ENCODE data around the gene ESCO1. TPM values are rescaled to one million over a fixed set of nuclear protein-coding genes. Genes with fewer than 3 reads are reported as not detected.

Gene ESCO1
- total RNA-seq, 6 donors from 2014 or later = 8.1 to 29.6 (median 13.0) TPM

DNA sequence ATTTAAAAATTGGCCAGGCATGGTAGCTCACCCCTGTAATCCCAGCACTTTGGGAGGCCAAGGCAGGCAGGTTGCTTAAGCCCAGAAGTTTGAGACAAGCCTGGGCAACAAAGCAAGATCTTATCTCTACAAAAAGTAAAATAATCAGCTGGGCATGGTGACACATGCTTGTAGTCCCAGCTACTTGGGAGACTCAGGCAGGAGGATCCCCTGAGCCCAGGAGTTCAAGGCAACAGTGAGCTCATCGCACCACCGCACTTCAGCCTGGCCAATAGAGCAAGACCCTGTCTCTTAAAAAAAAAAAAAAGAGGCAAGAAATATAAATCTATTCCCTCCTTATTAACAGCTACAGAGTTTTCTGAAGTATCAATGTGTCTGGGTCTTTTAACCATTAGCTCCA, 51.9 kb downstream of the ESCO1 start:
- TF ChIP-seq, protein P1, sequence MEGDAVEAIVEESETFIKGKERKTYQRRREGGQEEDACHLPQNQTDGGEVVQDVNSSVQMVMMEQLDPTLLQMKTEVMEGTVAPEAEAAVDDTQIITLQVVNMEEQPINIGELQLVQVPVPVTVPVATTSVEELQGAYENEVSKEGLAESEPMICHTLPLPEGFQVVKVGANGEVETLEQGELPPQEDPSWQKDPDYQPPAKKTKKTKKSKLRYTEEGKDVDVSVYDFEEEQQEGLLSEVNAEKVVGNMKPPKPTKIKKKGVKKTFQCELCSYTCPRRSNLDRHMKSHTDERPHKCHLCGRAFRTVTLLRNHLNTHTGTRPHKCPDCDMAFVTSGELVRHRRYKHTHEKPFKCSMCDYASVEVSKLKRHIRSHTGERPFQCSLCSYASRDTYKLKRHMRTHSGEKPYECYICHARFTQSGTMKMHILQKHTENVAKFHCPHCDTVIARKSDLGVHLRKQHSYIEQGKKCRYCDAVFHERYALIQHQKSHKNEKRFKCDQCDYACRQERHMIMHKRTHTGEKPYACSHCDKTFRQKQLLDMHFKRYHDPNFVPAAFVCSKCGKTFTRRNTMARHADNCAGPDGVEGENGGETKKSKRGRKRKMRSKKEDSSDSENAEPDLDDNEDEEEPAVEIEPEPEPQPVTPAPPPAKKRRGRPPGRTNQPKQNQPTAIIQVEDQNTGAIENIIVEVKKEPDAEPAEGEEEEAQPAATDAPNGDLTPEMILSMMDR (IDR thresholded peaks at IDR 0.05) = no peak
- TF ChIP-seq EP300 (IDR thresholded peaks at IDR 0.05) (no peak), POLR2AphosphoS5 (IDR thresholded peaks at IDR 0.05) (no peak), POLR2A (IDR thresholded peaks at IDR 0.05) (no peak)
- H3K27me3 ChIP-seq = no peaks in the 10 kb centered on the region
- WGBS, 2 donors = 91 to 100% methylated on average over 2 of the region's 2 CpGs
- H3K4me3 ChIP-seq = no peak overlapping the region
- DNase-seq (no peak), ATAC-seq (ENCODE audit: low FRiP score in 2 of 2) (no peak)
- H3K4me1 ChIP-seq = no peaks in the 10 kb centered on the region
- peaks cover 0 to 51% (median 9%) of the 10 kb centered on the region in 4 donors for H3K36me3 ChIP-seq
- H3K9me3 ChIP-seq = no peaks in the 10 kb centered on the region
- H3K27ac ChIP-seq = no peak overlapping the region

DNA sequence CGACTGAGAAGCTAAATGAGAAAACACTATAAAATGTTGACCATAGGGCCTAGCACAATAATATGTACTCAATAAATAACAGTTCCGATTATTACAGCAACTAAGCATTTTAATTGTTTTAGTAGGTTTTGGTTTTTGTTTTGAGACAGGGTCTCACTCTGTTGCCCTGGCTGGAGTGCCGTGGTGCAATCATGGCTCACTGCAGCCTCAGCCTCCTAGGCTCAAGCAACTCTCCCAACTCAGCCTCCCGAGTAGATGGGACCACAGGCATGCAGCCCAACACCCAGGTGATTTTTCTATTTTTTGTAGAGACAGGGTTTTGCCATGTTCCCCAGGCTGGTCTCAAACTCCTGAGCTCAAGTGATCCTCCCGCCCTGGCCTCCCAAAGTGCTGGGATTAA, 54.1 kb downstream of the ESCO1 start:
- 93 to 95% methylated on average over 5 of the region's 5 CpGs for WGBS, 2 donors
- DNase-seq (no peak), ATAC-seq (ENCODE audit: low FRiP score in 2 of 2) (no peak)
- Histone ChIP-seq H3K27me3 (no peaks in the 10 kb centered on the region), H3K9me3 (no peaks in the 10 kb centered on the region), H3K27ac (no peak overlapping the region), H3K36me3 (peaks cover 0 to 44% (median 7%) of the 10 kb centered on the region in 4 donors), H3K4me1 (no peaks in the 10 kb centered on the region), H3K4me3 (no peak overlapping the region)
- TF ChIP-seq POLR2AphosphoS5 (IDR thresholded peaks at IDR 0.05) (no peak), EP300 (IDR thresholded peaks at IDR 0.05) (no peak)
- TF ChIP-seq, protein P1 (IDR thresholded peaks at IDR 0.05) = no peak

DNA sequence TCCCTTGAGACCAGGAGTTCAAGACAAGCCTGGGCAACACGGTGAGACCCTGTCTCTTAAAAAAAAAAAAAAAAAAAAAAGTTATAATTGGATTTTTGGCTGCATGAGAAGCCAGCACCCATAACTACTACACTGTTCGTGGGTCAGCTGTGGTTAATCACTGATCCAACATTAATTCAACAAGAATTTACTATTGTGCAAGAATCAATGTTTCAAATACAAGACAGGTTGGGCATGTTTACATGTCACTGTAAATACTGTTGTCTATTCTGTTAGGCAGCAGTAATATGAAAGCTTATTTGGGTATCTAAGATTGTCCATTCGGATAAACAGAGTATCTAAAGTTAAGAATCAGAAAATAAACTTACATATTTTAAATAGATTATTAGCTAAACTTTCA, 62.3 kb downstream of the ESCO1 start:
- TF ChIP-seq EP300 (IDR thresholded peaks at IDR 0.05) (no peak), POLR2A (IDR thresholded peaks at IDR 0.05) (no peak), POLR2AphosphoS5 (IDR thresholded peaks at IDR 0.05) (no peak)
- TF ChIP-seq, protein P1 (IDR thresholded peaks at IDR 0.05) = no peak
- ATAC-seq (ENCODE audit: low FRiP score in 2 of 2) (no peak), DNase-seq (no peak)
- WGBS, 2 donors = 86 to 88% methylated on average over 3 of the region's 3 CpGs
- Histone ChIP-seq H3K9me3 (no peaks in the 10 kb centered on the region), H3K36me3 (peaks cover 6 to 68% (median 18%) of the 10 kb centered on the region in 4 donors), H3K27ac (no peak overlapping the region), H3K4me3 (no peak overlapping the region), H3K4me1 (no peaks in the 10 kb centered on the region), H3K27me3 (no peaks in the 10 kb centered on the region)

DNA sequence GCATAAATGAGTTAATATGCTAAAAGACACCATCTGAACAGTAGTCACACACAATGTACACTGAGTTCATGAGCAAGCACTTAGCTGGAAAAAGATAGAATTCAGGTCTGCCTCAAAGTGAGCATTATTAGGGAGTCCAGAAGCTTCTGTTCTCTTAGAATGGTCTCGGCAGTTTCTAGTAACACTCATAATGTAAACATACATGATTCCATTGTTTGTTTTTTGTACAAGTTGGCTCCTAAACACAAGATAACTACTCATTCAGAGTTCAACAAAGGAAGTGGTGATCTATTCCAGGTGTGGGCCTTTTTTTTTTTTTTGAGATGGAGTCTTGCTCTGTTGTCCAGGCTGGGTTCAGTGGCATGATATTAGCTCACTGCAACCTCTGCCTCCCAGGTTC, 66.2 kb downstream of the ESCO1 start:
- H3K36me3 ChIP-seq = peaks cover 10 to 81% (median 24%) of the 10 kb centered on the region in 4 donors
- no peak for TF ChIP-seq EP300 (IDR thresholded peaks at IDR 0.05)
- no peak for TF ChIP-seq POLR2AphosphoS5 (IDR thresholded peaks at IDR 0.05)
- TF ChIP-seq, protein P1 (IDR thresholded peaks at IDR 0.05) = no peak
- TF ChIP-seq POLR2A (IDR thresholded peaks at IDR 0.05) = no peak
- H3K27ac ChIP-seq = no peak overlapping the region
- no peak for DNase-seq
- ATAC-seq (ENCODE audit: low FRiP score in 2 of 2) = no peak
- H3K4me1 ChIP-seq = no peaks in the 10 kb centered on the region
- WGBS, 2 donors = 58 to 69% methylated on average over 1 of the region's 1 CpG
- H3K27me3 ChIP-seq = no peaks in the 10 kb centered on the region
- H3K4me3 ChIP-seq = no peak overlapping the region
- H3K9me3 ChIP-seq = no peaks in the 10 kb centered on the region

DNA sequence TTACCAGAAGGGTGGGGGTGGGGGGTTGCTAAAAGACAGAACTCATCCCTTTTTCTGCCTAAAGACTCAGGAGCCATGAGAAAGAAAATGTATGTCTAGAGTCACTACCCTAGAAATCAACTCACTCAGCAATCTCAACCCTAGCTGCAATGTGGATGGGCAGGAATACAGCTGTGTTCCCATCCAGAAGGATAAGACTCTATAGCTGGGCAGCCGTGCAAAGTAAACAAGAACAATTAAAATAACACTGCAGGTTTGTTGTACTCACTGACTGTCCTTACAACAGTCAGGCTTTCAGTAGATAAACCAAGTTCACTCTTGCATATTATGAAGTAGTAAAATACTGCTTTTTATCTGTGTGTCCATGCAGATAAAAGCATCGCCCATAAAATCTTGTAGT, 74.0 kb downstream of the ESCO1 start:
- no peaks in the 10 kb centered on the region for H3K27me3 ChIP-seq
- H3K4me3 ChIP-seq = no peak overlapping the region
- ATAC-seq (ENCODE audit: low FRiP score in 2 of 2) = no peak
- no peak for DNase-seq
- TF ChIP-seq POLR2AphosphoS5 (IDR thresholded peaks at IDR 0.05) (no peak), POLR2A (IDR thresholded peaks at IDR 0.05) (no peak), EP300 (IDR thresholded peaks at IDR 0.05) (no peak)
- TF ChIP-seq, protein P1 (IDR thresholded peaks at IDR 0.05) = no peak
- H3K9me3 ChIP-seq = no peaks in the 10 kb centered on the region
- no peak overlapping the region for H3K27ac ChIP-seq
- no peaks in the 10 kb centered on the region for H3K4me1 ChIP-seq
- H3K36me3 ChIP-seq = peaks cover 0 to 45% (median 14%) of the 10 kb centered on the region in 4 donors
- WGBS, 2 donors = 79 to 80% methylated on average over 2 of the region's 2 CpGs
